SK-N-SH (cell line): ENCODE measurements around the gene NCAPG.

Experiments used
- EZH2phosphoT487 ChIP-seq: fragments of 200-600 bp; sonication (generic); IDR thresholded peaks from 2 replicates; pipeline ENCODE4 v1.6.1; 2017; ENCODE audit warnings: low read depth, mixed run types, mild to moderate bottlenecking, antibody characterized with exemption, moderate library complexity, borderline replicate concordance
- GABPA ChIP-seq: IDR thresholded peaks from 2 replicates; pipeline ENCODE4 v1.4.0; 2012; ENCODE audit warnings: low read depth, mild to moderate bottlenecking
- JUND ChIP-seq: IDR thresholded peaks from 2 replicates; pipeline ENCODE4 v1.4.0; 2012
- NRF1 ChIP-seq: IDR thresholded peaks from 2 replicates; pipeline ENCODE4 v1.6.1; 2012; ENCODE audit warnings: low read depth, mild to moderate bottlenecking, low read length
- POLR2AphosphoS5 ChIP-seq: IDR thresholded peaks from 2 replicates; pipeline ENCODE4 v1.6.1; 2012; ENCODE audit warnings: low read depth, low read length
- RAD21 ChIP-seq: IDR thresholded peaks from 2 replicates; pipeline ENCODE4 v1.6.1; 2012; ENCODE audit warnings: mild to moderate bottlenecking, low read length
- RFX5 ChIP-seq: IDR thresholded peaks from 2 replicates; pipeline ENCODE4 v1.6.1; 2012; ENCODE audit warnings: mild to moderate bottlenecking, improper control_type of control experiment, low read length
- TAF1 ChIP-seq: IDR thresholded peaks from 2 replicates; pipeline ENCODE4 v1.6.1; 2012; ENCODE audit warnings: low read depth, mild to moderate bottlenecking, low read length, moderate library complexity, borderline replicate concordance
- TF ChIP-seq, protein P1 (sequence below): fragments of 200-600 bp; sonication (generic); IDR thresholded peaks from 2 replicates; pipeline ENCODE4 v1.6.1; 2017; ENCODE audit warnings: antibody characterized with exemption, mild to moderate bottlenecking, moderate library complexity
- TF ChIP-seq, protein P2 (sequence below): IDR thresholded peaks from 2 replicates; pipeline ENCODE4 v1.6.1; 2012; ENCODE audit warnings: mild to moderate bottlenecking, low read depth, low read length, moderate library complexity
- TF ChIP-seq, protein P3 (sequence below): IDR thresholded peaks from 2 replicates; pipeline ENCODE4 v1.4.0; 2012; ENCODE audit warnings: low read depth, borderline replicate concordance
- TF ChIP-seq, protein P4 (sequence below): fragments of 150-350 bp; IDR thresholded peaks from 2 replicates; pipeline ENCODE4 v1.6.1; 2017; ENCODE audit warnings: antibody characterized with exemption, low read length, low read depth, borderline replicate concordance

DNA sequence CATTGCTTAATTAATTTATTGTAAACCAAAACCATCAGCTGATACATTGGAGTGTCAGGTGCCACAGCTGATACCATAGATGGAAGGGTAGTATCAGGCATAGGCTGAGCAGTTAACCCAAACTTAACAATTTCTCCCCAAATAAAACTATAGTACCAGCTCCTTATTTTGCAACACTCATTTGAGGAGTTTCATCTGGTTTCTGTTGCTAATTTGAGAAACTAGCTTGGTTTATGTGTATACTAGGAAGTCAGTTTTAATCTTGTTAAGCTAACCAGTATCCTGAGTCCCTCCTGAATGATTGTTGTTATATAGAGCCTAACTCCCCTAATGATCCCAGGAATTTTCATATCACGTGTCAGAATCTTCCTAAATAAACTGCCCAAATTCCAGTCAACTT, 13.0 kb upstream of the NCAPG start:
- TF ChIP-seq, protein P1, sequence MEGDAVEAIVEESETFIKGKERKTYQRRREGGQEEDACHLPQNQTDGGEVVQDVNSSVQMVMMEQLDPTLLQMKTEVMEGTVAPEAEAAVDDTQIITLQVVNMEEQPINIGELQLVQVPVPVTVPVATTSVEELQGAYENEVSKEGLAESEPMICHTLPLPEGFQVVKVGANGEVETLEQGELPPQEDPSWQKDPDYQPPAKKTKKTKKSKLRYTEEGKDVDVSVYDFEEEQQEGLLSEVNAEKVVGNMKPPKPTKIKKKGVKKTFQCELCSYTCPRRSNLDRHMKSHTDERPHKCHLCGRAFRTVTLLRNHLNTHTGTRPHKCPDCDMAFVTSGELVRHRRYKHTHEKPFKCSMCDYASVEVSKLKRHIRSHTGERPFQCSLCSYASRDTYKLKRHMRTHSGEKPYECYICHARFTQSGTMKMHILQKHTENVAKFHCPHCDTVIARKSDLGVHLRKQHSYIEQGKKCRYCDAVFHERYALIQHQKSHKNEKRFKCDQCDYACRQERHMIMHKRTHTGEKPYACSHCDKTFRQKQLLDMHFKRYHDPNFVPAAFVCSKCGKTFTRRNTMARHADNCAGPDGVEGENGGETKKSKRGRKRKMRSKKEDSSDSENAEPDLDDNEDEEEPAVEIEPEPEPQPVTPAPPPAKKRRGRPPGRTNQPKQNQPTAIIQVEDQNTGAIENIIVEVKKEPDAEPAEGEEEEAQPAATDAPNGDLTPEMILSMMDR = no peak
- TF ChIP-seq GABPA (no peak), RAD21 (no peak), POLR2AphosphoS5 (no peak), RFX5 (no peak), JUND (no peak), EZH2phosphoT487 (no peak), NRF1 (no peak), TAF1 (no peak)
- TF ChIP-seq, protein P2, sequence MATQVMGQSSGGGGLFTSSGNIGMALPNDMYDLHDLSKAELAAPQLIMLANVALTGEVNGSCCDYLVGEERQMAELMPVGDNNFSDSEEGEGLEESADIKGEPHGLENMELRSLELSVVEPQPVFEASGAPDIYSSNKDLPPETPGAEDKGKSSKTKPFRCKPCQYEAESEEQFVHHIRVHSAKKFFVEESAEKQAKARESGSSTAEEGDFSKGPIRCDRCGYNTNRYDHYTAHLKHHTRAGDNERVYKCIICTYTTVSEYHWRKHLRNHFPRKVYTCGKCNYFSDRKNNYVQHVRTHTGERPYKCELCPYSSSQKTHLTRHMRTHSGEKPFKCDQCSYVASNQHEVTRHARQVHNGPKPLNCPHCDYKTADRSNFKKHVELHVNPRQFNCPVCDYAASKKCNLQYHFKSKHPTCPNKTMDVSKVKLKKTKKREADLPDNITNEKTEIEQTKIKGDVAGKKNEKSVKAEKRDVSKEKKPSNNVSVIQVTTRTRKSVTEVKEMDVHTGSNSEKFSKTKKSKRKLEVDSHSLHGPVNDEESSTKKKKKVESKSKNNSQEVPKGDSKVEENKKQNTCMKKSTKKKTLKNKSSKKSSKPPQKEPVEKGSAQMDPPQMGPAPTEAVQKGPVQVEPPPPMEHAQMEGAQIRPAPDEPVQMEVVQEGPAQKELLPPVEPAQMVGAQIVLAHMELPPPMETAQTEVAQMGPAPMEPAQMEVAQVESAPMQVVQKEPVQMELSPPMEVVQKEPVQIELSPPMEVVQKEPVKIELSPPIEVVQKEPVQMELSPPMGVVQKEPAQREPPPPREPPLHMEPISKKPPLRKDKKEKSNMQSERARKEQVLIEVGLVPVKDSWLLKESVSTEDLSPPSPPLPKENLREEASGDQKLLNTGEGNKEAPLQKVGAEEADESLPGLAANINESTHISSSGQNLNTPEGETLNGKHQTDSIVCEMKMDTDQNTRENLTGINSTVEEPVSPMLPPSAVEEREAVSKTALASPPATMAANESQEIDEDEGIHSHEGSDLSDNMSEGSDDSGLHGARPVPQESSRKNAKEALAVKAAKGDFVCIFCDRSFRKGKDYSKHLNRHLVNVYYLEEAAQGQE = no peak
- TF ChIP-seq, protein P3, sequence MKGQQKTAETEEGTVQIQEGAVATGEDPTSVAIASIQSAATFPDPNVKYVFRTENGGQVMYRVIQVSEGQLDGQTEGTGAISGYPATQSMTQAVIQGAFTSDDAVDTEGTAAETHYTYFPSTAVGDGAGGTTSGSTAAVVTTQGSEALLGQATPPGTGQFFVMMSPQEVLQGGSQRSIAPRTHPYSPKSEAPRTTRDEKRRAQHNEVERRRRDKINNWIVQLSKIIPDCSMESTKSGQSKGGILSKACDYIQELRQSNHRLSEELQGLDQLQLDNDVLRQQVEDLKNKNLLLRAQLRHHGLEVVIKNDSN = no peak
- TF ChIP-seq, protein P4, sequence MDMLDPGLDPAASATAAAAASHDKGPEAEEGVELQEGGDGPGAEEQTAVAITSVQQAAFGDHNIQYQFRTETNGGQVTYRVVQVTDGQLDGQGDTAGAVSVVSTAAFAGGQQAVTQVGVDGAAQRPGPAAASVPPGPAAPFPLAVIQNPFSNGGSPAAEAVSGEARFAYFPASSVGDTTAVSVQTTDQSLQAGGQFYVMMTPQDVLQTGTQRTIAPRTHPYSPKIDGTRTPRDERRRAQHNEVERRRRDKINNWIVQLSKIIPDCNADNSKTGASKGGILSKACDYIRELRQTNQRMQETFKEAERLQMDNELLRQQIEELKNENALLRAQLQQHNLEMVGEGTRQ = no peak
